ENCODE results near the gene UHMK1.
"Not testable (repeated sequence)": the region's sequence is repeated elsewhere in the genome, so short reads cannot be mapped to it uniquely, and the experiment has no call there.

UHMK1 gene, protein sequence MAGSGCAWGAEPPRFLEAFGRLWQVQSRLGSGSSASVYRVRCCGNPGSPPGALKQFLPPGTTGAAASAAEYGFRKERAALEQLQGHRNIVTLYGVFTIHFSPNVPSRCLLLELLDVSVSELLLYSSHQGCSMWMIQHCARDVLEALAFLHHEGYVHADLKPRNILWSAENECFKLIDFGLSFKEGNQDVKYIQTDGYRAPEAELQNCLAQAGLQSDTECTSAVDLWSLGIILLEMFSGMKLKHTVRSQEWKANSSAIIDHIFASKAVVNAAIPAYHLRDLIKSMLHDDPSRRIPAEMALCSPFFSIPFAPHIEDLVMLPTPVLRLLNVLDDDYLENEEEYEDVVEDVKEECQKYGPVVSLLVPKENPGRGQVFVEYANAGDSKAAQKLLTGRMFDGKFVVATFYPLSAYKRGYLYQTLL

DNA sequence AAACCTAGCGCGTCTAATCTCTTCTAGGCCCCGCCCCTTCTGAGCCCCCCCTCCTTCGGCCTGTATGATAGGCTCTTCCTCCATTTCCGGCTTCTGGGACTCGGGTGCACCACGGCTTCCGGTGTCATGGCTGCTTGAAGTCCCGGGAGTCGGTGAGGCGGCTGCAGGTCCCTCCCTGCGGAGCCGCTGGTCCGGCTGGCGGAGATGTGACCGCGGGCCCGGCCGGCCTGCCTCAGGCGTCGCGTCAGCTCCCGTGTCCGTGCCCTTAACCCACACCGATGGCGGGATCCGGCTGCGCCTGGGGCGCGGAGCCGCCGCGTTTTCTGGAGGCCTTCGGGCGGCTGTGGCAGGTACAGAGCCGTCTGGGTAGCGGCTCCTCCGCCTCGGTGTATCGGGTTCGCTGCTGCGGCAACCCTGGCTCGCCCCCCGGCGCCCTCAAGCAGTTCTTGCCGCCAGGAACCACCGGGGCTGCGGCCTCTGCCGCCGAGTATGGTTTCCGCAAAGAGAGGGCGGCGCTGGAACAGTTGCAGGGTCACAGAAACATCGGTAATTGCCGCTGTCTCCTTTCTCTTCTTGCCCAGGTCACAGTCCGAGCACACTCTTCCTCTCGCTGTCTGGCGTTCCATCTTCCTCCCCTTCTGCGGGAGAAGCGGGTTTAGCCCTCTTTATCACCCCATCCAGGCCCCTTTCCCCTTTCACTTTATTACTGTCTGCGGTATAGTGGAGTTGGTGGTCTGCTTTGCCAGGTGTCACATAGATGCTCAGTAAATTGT is at the start of gene UHMK1:
UHMK1 (plus strand) TSS at position 96 of the 773 bp plus-strand sequence; CDS start at position 279, 183 bp downstream.
- peak within 1 kb of the TSS; percentile 100 for H2AFZ ChIP-seq (ENCODE audit: low read depth, low read length, severe bottlenecking)
- 0 out of 2 replicates have a peak, but pooled peaks cover 9% of the 10 kb centered on the region for H4K20me1 ChIP-seq (ENCODE audit: low read depth, low read length)
- no peaks in the 10 kb centered on the region for H3F3A ChIP-seq (ENCODE audit: insufficient read depth)
- no peaks in the 10 kb centered on the region for H3K27me3 ChIP-seq (ENCODE audit: low read length)
- peak within 1 kb of the TSS; percentile 96 for H3K4me2 ChIP-seq (ENCODE audit: low read depth, low read length, poor library complexity, severe bottlenecking)
- peak within 1 kb of the TSS; percentile 67 for H3K4me3 ChIP-seq (ENCODE audit: insufficient read depth, low read length, poor library complexity, severe bottlenecking)
- H3K27ac ChIP-seq (ENCODE audit: low read depth, low read length) = peak within 1 kb of the TSS; percentile 82
- peaks cover 21% of the 10 kb centered on the region for H3K36me3 ChIP-seq (ENCODE audit: low read length)
- TF ChIP-seq, protein P1, sequence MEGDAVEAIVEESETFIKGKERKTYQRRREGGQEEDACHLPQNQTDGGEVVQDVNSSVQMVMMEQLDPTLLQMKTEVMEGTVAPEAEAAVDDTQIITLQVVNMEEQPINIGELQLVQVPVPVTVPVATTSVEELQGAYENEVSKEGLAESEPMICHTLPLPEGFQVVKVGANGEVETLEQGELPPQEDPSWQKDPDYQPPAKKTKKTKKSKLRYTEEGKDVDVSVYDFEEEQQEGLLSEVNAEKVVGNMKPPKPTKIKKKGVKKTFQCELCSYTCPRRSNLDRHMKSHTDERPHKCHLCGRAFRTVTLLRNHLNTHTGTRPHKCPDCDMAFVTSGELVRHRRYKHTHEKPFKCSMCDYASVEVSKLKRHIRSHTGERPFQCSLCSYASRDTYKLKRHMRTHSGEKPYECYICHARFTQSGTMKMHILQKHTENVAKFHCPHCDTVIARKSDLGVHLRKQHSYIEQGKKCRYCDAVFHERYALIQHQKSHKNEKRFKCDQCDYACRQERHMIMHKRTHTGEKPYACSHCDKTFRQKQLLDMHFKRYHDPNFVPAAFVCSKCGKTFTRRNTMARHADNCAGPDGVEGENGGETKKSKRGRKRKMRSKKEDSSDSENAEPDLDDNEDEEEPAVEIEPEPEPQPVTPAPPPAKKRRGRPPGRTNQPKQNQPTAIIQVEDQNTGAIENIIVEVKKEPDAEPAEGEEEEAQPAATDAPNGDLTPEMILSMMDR (IDR thresholded peaks at IDR 0.05; ENCODE audit: insufficient read depth, low read length, poor library complexity, severe bottlenecking) = no peak
- TF ChIP-seq EZH2phosphoT487 (conservative IDR thresholded peaks at IDR 0.05; ENCODE audit: low read length) = no peak
- peaks cover 38% of the 10 kb centered on the region for H3K79me2 ChIP-seq (ENCODE audit: insufficient read depth, low read length)
- no peaks in the 10 kb centered on the region for H3K9me2 ChIP-seq (replicated peaks; ENCODE audit: insufficient read depth, low read length)
- H3K9me3 ChIP-seq (ENCODE audit: insufficient read depth, low read length) = no peaks in the 10 kb centered on the region
- H3K9ac ChIP-seq (ENCODE audit: low read length) = peak within 1 kb of the TSS; percentile 81

DNA sequence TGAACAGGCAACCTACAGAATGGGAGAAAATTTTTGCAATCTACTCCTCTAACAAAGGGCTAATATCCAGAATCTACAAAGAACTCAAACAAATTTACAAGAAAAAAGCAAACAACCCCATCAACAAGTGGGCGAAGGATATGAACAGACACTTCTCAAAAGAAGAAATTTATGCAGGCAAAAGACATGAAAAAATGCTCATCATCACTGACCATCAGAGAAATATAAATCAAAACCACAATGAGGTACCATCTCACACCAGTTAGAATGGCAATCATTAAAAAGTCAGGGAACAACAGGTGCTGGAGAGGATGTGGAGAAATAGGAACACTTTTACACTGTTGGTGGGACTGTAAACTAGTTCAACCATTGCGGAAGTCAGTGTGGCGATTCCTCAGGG is 43.3 kb upstream of the UHMK1 start:
- not testable (repeated sequence) for H3K27ac ChIP-seq (ENCODE audit: low read depth, low read length); H3K36me3 ChIP-seq (ENCODE audit: low read length); H3K4me3 ChIP-seq (ENCODE audit: insufficient read depth, low read length, poor library complexity, severe bottlenecking); H3K27me3 ChIP-seq (ENCODE audit: low read length); H3K9me3 ChIP-seq (ENCODE audit: insufficient read depth, low read length); H3K4me2 ChIP-seq (ENCODE audit: low read depth, low read length, poor library complexity, severe bottlenecking); H3F3A ChIP-seq (ENCODE audit: insufficient read depth); H3K9ac ChIP-seq (ENCODE audit: low read length); H2AFZ ChIP-seq (ENCODE audit: low read depth, low read length, severe bottlenecking); H3K79me2 ChIP-seq (ENCODE audit: insufficient read depth, low read length); H3K9me2 ChIP-seq (replicated peaks; ENCODE audit: insufficient read depth, low read length); H4K20me1 ChIP-seq (ENCODE audit: low read depth, low read length)

DNA sequence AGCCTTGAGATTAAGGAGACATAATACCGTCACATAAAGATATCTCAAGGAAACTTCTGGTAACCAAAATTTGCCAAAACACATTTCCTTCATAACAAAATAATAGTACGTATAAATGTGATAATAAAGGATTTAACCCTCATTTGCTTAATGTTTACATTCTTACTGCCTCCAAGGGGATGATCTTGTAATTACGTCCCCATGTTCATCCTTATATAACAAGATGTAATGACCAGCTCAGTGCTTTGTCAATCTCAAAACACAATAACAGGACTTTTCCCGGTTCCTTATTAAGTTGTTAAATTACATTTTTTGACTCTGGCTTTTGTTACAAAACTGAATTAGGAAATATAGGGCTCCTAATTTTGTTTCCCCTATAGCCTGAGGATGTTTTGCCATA is 41.3 kb upstream of the UHMK1 start:
- no peaks in the 10 kb centered on the region for H3K27me3 ChIP-seq (ENCODE audit: low read length)
- no peaks in the 10 kb centered on the region for H3K9me2 ChIP-seq (replicated peaks; ENCODE audit: insufficient read depth, low read length)
- no peaks in the 10 kb centered on the region for H3K36me3 ChIP-seq (ENCODE audit: low read length)
- TF ChIP-seq EZH2phosphoT487 (conservative IDR thresholded peaks at IDR 0.05; ENCODE audit: low read length) = no peak
- TF ChIP-seq, protein P1 (IDR thresholded peaks at IDR 0.05; ENCODE audit: insufficient read depth, low read length, poor library complexity, severe bottlenecking) = no peak
- no peak overlapping the region for H2AFZ ChIP-seq (ENCODE audit: low read depth, low read length, severe bottlenecking)
- no peak overlapping the region for H3K4me3 ChIP-seq (ENCODE audit: insufficient read depth, low read length, poor library complexity, severe bottlenecking)
- H3K9ac ChIP-seq (ENCODE audit: low read length) = no peak overlapping the region
- H3K79me2 ChIP-seq (ENCODE audit: insufficient read depth, low read length) = no peaks in the 10 kb centered on the region
- H3K4me2 ChIP-seq (ENCODE audit: low read depth, low read length, poor library complexity, severe bottlenecking) = no peak overlapping the region
- H3K9me3 ChIP-seq (ENCODE audit: insufficient read depth, low read length) = no peaks in the 10 kb centered on the region
- no peak overlapping the region for H3K27ac ChIP-seq (ENCODE audit: low read depth, low read length)
- H3F3A ChIP-seq (ENCODE audit: insufficient read depth) = no peaks in the 10 kb centered on the region
- H4K20me1 ChIP-seq (ENCODE audit: low read depth, low read length) = no peaks in the 10 kb centered on the region

All from SU-DHL-6 (cell line).